Caco-2 (cell line): ENCODE results near the gene LRRTM4. TPM values are rescaled to one million over a fixed set of nuclear protein-coding genes. Genes with fewer than 3 reads are reported as not detected.
"Not testable (repeated sequence)": the region's sequence is repeated elsewhere in the genome, so short reads cannot be mapped to it uniquely, and the experiment has no call there.

Experiments used
- BruUV-seq: library from RNA; stranded (reverse); fragments of 400-500 nt; replicated peaks from 2 replicates; lab custom pipeline; 2021; lab: Mats Ljungman, UMichigan
- CTCF ChIA-PET: fragments of 300-600 bp; sonication (Branson Sonifier 250); formaldehyde crosslinking; loops from one replicate; lab custom pipeline; 2022; ENCODE audit warnings: antibody characterized with exemption; lab: Charles Lee
- POLR2A ChIA-PET: fragments of 300-600 bp; sonication (Branson Sonifier 250); formaldehyde crosslinking; loops from one replicate; lab custom pipeline; 2022; ENCODE audit warnings: antibody characterized with exemption; lab: Charles Lee
- DNase-seq, 2 experiments: peaks; one replicate each; pipeline versions ENCODE4 v3.0.0 to v3.0.0-alpha.2; 2020 to 2022
- H3K27me3 ChIP-seq: replicated peaks from 2 replicates; pipeline ENCODE4 v1.6.0; 2011; ENCODE audit warnings: low read length; ENCODE audit not compliant: control insufficient read depth, insufficient read depth
- H3K36me3 ChIP-seq: 2 replicates; pipeline ENCODE4 v1.5.1; 2011; ENCODE audit warnings: low read length; ENCODE audit not compliant: control insufficient read depth, insufficient read depth
- H3K4me1 ChIP-seq: fragments of 250-450 bp; sonication (Bioruptor Pico); 2 replicates; pipeline ENCODE4 v1.5.1; 2020; ENCODE audit warnings: mild to moderate bottlenecking
- H3K4me3 ChIP-seq: 2 replicates; pipeline ENCODE4 v1.5.1; 2011; ENCODE audit warnings: low read depth, mild to moderate bottlenecking, control low read depth, low read length
- H3K9me3 ChIP-seq: fragments of 250-450 bp; sonication (Bioruptor Pico); 2 replicates; pipeline ENCODE4 v1.5.1; 2020; ENCODE audit warnings: mild to moderate bottlenecking, moderate library complexity
- H3K27ac Mint-ChIP-seq: one replicate; pipeline ENCODE4 v1.8.0; 2022; ENCODE audit warnings: mixed read lengths; ENCODE audit not compliant: unreplicated experiment
- H3K27me3 Mint-ChIP-seq: one replicate; pipeline ENCODE4 v1.8.0; 2022; ENCODE audit warnings: mixed read lengths; ENCODE audit not compliant: insufficient read depth, unreplicated experiment
- H3K36me3 Mint-ChIP-seq: one replicate; pipeline ENCODE4 v1.8.0; 2022; ENCODE audit warnings: mild to moderate bottlenecking, mixed read lengths; ENCODE audit not compliant: insufficient read depth, unreplicated experiment
- H3K4me1 Mint-ChIP-seq: one replicate; pipeline ENCODE4 v1.8.0; 2022; ENCODE audit warnings: low read depth, mixed read lengths; ENCODE audit not compliant: unreplicated experiment
- H3K4me3 Mint-ChIP-seq: one replicate; pipeline ENCODE4 v1.8.0; 2022; ENCODE audit warnings: mild to moderate bottlenecking, moderate library complexity, mixed read lengths; ENCODE audit not compliant: unreplicated experiment
- H3K9me3 Mint-ChIP-seq: one replicate; pipeline ENCODE4 v1.8.0; 2022; ENCODE audit warnings: mixed read lengths; ENCODE audit not compliant: unreplicated experiment
- intact Hi-C: fragments of 100-400 bp; cut with micrococcal nuclease; formaldehyde crosslinking; loops from one replicate; pipeline ENCODE4 v1.10.0; 2022; ENCODE audit not compliant: unreplicated experiment
- total RNA-seq: library from RNA; stranded (reverse); gene quantifications from 2 replicates; pipeline ENCODE4 v1.2.3, GENCODE V29; 2022
- TF ChIP-seq, protein P1 (sequence below), 2 experiments: fragments of 200-600 bp in 1 of 2; IDR thresholded peaks; 1 replicate in 1 of 2; 2 replicates in 1 of 2; pipeline versions ENCODE4 v1.5.1 to v1.8.0; 2011 to 2022; ENCODE audit warnings: antibody characterized with exemption in 1 of 2, control low read depth in 1 of 2, inconsistent platforms in 1 of 2, low read depth in 1 of 2, low read length in 1 of 2, mild to moderate bottlenecking in 1 of 2, moderate library complexity in 1 of 2; ENCODE audit not compliant: insufficient read depth in 1 of 2, severe bottlenecking in 1 of 2, unreplicated experiment in 1 of 2

LRRTM4 gene
- total RNA-seq, 1 experiment from 2014 or later = 0.32 TPM

DNA sequence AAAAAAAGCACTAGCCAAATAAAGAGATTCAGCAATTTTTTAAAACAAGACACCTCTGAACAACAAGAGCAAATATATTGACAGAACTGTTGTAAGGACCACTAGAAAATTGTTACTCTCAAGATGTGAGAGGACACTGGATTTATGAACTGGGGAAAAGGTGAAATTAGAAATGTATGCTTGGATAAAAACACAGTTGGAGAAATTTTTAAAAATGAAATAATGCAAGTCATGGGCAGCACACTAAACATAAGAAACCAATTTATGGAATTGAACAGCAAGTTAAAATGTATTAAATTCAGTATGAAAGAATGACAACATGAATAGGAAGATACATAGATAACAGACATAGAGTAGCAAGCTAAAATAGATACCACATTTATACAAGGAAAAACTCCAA is 377.4 kb downstream of the LRRTM4 start:
- no TSS peak for BruUV-seq
- no peak for DNase-seq
- no peaks in the 10 kb centered on the region for H3K27me3 Mint-ChIP-seq
- Histone ChIP-seq H3K27me3 (no peaks in the 10 kb centered on the region), H3K4me1 (no peaks in the 10 kb centered on the region), H3K9me3 (no peaks in the 10 kb centered on the region), H3K4me3 (no peak overlapping the region), H3K36me3 (no peaks in the 10 kb centered on the region)
- H3K9me3 Mint-ChIP-seq = no peaks in the 10 kb centered on the region
- H3K27ac Mint-ChIP-seq = no peak overlapping the region
- ChIA-PET CTCF (no interaction called here), POLR2A (no interaction called here)
- no peaks in the 10 kb centered on the region for H3K36me3 Mint-ChIP-seq
- H3K4me1 Mint-ChIP-seq = no peaks in the 10 kb centered on the region
- H3K4me3 Mint-ChIP-seq = no peak overlapping the region
- intact Hi-C loops = no loop called here
- TF ChIP-seq, protein P1, sequence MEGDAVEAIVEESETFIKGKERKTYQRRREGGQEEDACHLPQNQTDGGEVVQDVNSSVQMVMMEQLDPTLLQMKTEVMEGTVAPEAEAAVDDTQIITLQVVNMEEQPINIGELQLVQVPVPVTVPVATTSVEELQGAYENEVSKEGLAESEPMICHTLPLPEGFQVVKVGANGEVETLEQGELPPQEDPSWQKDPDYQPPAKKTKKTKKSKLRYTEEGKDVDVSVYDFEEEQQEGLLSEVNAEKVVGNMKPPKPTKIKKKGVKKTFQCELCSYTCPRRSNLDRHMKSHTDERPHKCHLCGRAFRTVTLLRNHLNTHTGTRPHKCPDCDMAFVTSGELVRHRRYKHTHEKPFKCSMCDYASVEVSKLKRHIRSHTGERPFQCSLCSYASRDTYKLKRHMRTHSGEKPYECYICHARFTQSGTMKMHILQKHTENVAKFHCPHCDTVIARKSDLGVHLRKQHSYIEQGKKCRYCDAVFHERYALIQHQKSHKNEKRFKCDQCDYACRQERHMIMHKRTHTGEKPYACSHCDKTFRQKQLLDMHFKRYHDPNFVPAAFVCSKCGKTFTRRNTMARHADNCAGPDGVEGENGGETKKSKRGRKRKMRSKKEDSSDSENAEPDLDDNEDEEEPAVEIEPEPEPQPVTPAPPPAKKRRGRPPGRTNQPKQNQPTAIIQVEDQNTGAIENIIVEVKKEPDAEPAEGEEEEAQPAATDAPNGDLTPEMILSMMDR (IDR thresholded peaks at IDR 0.05; ENCODE audit: insufficient read depth in 1 of 2, low read depth in 1 of 2, low read length in 1 of 2, severe bottlenecking in 1 of 2, unreplicated experiment in 1 of 2) = no peak

DNA sequence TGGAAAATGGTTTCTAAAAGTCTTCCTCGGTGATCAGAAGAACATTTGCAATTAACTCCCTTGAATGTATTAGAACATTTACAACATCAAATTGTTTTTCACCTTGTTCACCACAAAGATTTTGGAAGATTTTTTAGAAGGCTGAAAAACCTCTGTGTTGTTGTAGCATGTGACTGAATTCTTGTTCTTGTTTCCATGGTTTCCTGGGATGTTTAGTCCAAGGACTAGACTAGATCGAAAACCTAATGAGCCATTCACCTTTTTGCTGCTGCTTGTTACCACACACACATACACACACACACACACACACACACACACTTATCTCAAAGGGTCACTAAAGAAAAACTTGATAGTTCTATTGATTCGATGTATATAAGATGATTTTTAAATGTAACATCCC is 380.0 kb downstream of the LRRTM4 start:
- ChIA-PET POLR2A (no interaction called here), CTCF (no interaction called here)
- H3K4me1 ChIP-seq = no peaks in the 10 kb centered on the region
- no peak for DNase-seq
- no peak overlapping the region for H3K4me3 ChIP-seq
- Mint-ChIP-seq H3K36me3 (no peaks in the 10 kb centered on the region), H3K9me3 (peaks cover 17% of the 10 kb centered on the region), H3K27me3 (no peaks in the 10 kb centered on the region), H3K4me1 (no peaks in the 10 kb centered on the region), H3K4me3 (no peak overlapping the region), H3K27ac (no peak overlapping the region)
- intact Hi-C loops = no loop called here
- TF ChIP-seq, protein P1 (IDR thresholded peaks at IDR 0.05; ENCODE audit: insufficient read depth in 1 of 2, low read depth in 1 of 2, low read length in 1 of 2, severe bottlenecking in 1 of 2, unreplicated experiment in 1 of 2) = no peak
- no peaks in the 10 kb centered on the region for H3K9me3 ChIP-seq
- no TSS peak for BruUV-seq
- no peaks in the 10 kb centered on the region for H3K27me3 ChIP-seq
- H3K36me3 ChIP-seq = no peaks in the 10 kb centered on the region

DNA sequence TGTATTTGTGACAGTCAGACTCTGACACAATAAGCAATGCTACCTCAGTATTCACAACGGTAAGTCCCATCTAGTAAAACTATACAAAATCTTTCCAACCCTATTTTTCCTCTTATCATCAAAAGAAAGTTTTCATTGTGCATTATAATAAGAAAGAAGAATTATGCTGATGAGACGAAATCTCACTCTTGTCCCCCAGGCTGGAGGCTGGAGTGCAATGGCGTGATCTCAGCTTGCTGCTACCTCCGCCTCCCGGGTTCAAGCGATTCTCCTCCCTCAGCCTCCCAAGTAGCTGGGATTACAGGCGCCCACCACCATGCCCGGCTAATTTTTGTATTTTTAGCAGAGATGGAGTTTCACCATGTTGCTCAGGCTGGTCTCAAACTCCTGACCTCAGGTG is 393.7 kb downstream of the LRRTM4 start:
- H3K4me1 Mint-ChIP-seq, H3K27ac Mint-ChIP-seq, CTCF ChIA-PET, H3K36me3 ChIP-seq, BruUV-seq, H3K4me3 Mint-ChIP-seq, H3K27me3 ChIP-seq, DNase-seq, H3K27me3 Mint-ChIP-seq, POLR2A ChIA-PET, H3K9me3 ChIP-seq, intact Hi-C loops, H3K9me3 Mint-ChIP-seq, H3K4me3 ChIP-seq, H3K36me3 Mint-ChIP-seq, H3K4me1 ChIP-seq: not testable (repeated sequence)

DNA sequence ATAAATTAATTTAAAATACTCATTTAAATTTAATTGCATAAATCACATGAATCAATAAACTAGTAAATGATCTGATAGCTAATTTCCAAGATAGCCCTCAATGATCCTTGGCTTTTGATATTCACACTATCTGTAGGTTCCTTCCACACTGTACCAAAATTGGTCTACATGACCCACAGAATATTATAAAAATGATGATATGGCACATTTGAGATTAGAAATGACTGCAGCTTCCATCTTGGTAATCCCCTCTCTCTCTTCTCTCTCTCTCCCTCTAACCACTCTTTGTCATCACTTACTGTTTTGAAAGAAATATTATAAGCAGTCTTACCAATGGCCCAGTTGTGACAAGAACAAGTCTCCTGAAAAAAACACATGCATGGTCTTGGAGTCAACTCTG is 394.8 kb downstream of the LRRTM4 start:
- no peak overlapping the region for H3K4me3 ChIP-seq
- Mint-ChIP-seq H3K9me3 (no peaks in the 10 kb centered on the region), H3K36me3 (no peaks in the 10 kb centered on the region), H3K27ac (no peak overlapping the region), H3K27me3 (peaks cover 5% of the 10 kb centered on the region), H3K4me1 (no peaks in the 10 kb centered on the region), H3K4me3 (no peak overlapping the region)
- no peak for DNase-seq
- no peaks in the 10 kb centered on the region for H3K27me3 ChIP-seq
- H3K36me3 ChIP-seq = no peaks in the 10 kb centered on the region
- ChIA-PET CTCF (no interaction called here), POLR2A (no interaction called here)
- no TSS peak for BruUV-seq
- intact Hi-C loops = no loop called here
- TF ChIP-seq, protein P1 (IDR thresholded peaks at IDR 0.05; ENCODE audit: insufficient read depth in 1 of 2, low read depth in 1 of 2, low read length in 1 of 2, severe bottlenecking in 1 of 2, unreplicated experiment in 1 of 2) = no peak
- no peaks in the 10 kb centered on the region for H3K4me1 ChIP-seq
- H3K9me3 ChIP-seq = no peaks in the 10 kb centered on the region
